Vagina (tissue), 2 donors: ENCODE measurements around the gene HIRA.

Experiments
- CTCF ChIP-seq, 3 experiments: fragments of 450-650 bp in 2 of 3; fragments of 200-600 bp in 1 of 3; sonication (generic) in 1 of 3; IDR thresholded peaks; one replicate each; pipeline ENCODE4 v1.5.1; 2017 to 2019; ENCODE audit warnings: antibody characterized with exemption in 3 of 3, mild to moderate bottlenecking in 2 of 3, moderate library complexity in 2 of 3
- POLR2A ChIP-seq, 2 donors: fragments of 450-650 bp; IDR thresholded peaks; one replicate each; pipeline ENCODE4 v1.6.1; 2017; ENCODE audit warnings: antibody characterized with exemption in 2 of 2, mild to moderate bottlenecking in 2 of 2, moderate library complexity in 2 of 2
- POLR2AphosphoS5 ChIP-seq, 2 donors: sonication (generic); formaldehyde crosslinking; IDR thresholded peaks; one replicate each; pipeline ENCODE4 v1.9.0; 2017; ENCODE audit warnings: antibody characterized with exemption in 2 of 2, mild to moderate bottlenecking in 2 of 2, low read depth in 1 of 2; ENCODE audit not compliant: insufficient read depth in 1 of 2

- TF ChIP-seq CTCF (IDR thresholded peaks at IDR 0.05) = no peak
- TF ChIP-seq POLR2A (IDR thresholded peaks at IDR 0.05) = peak in 1 of 2 donors; percentile 19
- TF ChIP-seq POLR2AphosphoS5 (IDR thresholded peaks at IDR 0.05; ENCODE audit: insufficient read depth in 1 of 2, low read depth in 1 of 2) = no peak
Observed at GRCh38 chr22:19431649-19432132, at the start of gene HIRA.
